Fibroblast of skin of back (primary cell): ENCODE data around the gene DNAH7.

Experiments used
- DNase-seq: peaks from one replicate; pipeline ENCODE4 v3.0.0-alpha.2; 2013

The DNAH7 gene

DNA sequence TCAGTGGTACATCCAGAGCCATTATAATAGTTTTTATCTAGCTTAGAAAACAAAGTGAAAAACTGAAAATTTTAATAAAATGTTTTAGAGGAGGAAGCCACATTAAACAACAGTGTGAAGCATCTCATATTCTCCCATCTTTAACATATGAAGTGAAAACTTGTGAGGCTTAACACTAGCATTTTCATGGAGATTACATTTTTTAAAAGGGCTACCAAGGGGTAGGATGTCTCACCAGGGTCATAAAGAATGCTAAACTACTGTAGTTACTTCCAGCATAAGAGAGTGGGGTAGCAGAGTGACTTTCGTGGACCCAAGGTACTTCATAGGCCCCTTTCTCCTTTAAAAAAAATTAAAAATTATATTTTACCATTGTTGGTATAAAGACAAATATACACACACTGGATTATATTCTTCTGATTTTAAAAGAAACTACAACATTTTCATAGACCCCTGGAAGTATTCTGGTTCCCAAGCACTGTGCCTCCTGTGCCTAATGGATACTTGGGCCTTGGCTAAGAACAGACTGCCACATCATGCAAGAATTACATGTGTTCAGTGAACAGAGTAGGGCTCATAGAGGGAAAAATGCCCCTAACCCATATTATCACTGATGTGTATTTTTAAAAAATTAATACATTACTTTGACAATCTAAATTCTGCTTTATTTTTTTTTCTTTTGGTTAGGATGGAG lies 263.2 kb downstream of the DNAH7 start:
- DNase-seq = no peak

GRCh38 chr2:195795879-195796278 lies 272.8 kb downstream of the DNAH7 start:
- DNase-seq = no peak

DNA sequence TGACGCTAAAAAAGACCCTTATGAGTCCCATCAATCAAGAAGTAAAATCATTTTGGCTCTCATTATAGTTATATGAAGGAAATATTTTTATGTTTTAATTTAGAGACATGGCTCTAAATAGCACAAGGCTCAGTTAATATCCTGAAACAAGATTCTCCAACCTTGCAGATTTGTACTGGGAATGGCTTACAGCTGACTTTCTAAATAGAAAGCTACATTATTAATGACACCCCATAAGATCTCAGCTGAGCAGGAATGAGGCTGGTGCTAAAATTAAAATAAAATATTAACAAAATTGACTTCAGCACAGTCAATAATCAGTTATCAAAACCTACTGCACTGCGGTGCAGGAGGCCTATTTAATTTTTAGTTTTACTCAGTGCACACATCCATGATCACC lies 274.8 kb downstream of the DNAH7 start:
- DNase-seq = no peak

DNA sequence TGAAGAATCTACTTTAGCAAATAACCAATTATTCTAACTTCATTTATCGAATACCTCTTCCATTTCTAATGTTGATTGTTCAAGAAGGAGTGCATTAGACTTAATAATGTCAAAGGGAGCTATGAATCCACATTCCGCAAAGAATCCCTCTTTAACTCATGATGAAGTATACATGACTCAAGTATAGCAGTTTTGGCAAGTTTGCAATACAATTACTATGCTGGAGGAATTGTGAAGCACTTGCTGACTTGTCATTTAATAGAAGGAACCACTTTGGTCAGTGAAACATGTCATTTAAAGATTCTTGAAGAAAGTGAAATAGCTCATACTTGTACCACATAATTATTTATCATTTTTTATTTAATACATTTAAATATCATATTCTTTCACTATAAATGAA lies 286.5 kb downstream of the DNAH7 start:
- DNase-seq = peak; percentile 5

- DNase-seq = peak; percentile 30
Measured at GRCh38 chr2:195779491-195779890, 289.1 kb downstream of the DNAH7 start.

DNA sequence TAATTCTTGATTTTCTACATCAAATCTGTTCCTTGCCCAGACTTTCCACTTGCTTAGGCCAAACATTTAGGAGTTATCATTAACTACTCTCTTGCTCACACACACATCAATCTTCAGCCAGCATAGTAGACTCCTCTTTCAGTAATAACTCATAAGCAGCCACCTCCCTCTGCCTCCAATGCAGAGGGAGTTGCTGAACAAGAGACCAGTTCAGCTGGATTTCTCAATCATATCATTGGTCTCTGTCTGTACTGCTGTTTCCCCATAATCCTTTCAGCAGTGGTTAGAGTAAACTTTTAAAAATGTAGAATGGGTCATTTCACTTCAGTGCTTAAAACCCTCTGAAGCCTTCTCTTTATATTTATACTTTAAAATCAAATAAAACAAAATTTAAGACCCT lies 298.7 kb downstream of the DNAH7 start:
- no peak for DNase-seq

- peak; percentile 53 for DNase-seq
Measured at GRCh38 chr2:195768431-195768830, 300.2 kb downstream of the DNAH7 start.

DNA sequence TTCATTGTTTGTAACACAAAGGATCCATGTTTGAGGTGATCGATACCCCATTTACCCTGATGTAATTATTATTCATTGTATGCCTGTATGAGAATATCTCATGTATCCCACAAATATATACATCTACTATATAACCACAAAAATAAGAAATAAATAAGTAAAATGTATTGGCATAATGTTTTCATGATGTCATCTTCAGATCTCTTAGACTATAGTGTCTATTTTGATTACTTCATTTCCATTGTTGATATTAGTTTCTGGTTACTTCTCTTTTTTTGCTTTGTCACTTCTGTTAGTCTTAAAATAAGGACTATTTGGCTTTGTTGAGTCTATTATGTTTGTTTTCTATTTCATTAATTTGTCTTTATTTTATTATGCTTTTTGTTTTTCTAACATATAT lies 301.9 kb downstream of the DNAH7 start:
- no peak for DNase-seq

- peak; percentile 15 for DNase-seq
Measured at GRCh38 chr2:195763866-195764265, 304.8 kb downstream of the DNAH7 start.

DNA sequence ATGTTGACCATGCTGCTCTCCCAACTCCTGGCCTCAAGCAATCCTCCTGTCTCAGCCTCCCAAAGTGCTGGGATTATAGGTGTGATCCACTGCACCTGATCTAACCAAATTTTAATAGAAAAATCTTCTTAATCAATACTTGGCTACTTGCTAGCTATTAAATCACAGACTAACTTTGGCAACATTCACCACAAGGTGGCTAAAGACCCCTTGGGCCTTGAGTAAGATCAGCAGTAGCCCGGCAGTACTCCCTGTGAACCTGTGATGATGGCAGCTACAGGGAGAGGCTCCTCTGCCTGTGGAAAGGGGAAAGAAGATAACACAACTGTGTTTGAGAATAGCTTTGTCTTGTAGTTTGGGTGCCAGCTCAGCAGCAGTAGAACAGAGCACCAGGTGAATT lies 308.8 kb downstream of the DNAH7 start:
- DNase-seq = no peak

- no peak for DNase-seq
Measured at GRCh38 chr2:195758846-195759245, 309.8 kb downstream of the DNAH7 start.

DNA sequence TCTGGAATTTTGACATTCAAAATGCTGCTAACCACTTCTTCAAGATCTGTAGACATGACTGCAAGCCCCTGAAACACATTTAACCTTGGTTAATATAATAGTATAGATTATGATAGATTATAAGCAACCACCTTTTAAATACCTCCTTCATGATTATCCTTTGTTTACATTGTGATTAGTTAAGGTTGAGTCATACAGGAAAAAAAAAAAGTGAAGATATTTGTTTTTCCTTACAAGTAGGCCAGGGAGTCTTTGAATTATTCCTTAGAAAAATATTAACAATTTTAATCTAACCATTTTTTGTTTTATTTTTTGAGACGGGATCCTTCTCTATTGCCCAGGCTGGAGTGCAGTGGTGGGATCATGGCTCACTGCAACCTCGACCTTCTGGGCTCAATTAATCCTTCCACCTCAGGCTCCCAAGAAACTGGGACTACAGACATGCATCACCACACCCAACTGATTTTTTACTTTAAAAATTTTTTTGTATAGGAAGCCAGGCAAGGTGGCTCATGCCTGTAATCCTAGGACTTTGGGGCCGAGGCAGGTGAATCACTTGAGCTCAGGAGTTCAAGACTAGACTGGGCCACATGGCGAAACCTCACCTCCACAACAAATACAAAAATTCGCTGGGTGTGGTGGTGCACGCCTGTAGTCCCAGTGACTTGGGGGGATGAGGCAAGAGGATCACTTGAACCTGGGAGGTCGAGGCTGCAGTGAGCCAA lies 312.3 kb downstream of the DNAH7 start:
- peak; percentile 21 for DNase-seq

DNA sequence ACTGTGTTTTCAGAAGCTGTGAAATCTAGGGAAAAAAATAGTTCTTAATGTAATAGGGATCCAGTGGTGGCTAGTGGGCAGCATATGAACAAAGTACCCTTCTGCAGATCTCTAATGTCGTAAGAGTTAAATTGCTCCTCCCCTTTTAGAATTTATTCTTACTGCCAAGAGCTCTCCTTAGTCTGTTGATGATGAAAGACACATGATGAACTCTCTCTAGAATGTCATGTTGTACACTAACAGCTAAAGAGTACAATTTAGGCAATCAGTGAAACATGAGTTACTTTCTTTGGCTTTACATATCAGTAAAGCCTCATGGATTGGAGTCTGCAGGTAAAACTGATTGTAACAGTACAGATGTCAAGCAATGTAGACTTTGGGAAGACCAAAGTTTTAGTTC lies 327.4 kb downstream of the DNAH7 start:
- no peak for DNase-seq

DNA sequence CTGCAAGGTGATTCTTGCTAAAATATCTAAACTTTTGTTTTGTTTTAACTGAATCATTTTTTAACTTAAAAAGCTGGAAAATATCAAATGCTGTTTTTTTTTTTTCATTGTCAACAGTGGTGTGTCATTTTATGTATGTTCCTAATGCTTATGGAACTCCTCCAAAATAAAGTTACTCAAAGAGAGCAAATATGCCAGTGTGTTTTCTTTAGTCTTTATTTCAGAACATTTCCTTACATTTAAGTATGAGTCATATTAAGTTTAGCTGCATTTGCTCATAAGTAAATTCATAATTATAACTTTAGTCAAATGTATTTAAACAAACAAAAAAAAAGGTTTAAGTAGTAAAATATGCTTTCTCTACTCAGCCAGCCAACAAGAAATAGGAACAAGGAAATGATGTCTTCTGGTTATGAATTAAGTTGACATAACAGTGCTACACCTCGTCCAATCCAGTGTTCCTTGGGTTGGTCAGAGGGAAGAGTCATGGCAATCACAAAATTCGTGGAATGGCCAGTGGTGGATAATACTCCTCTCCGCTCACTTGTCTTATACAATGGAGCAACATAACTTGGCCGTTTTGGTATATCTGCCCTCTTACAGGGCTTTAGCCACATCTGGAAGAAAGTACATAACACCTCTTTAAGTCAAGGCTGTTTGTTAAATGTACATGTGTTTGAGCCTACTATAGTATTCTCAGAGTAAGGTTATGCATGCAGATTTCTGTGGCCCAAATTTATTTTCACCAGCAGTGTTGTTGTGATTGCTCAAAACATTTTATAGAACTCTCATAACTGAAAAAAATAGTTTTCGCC lies 330.9 kb downstream of the DNAH7 start:
- peak; percentile 91 for DNase-seq

DNA sequence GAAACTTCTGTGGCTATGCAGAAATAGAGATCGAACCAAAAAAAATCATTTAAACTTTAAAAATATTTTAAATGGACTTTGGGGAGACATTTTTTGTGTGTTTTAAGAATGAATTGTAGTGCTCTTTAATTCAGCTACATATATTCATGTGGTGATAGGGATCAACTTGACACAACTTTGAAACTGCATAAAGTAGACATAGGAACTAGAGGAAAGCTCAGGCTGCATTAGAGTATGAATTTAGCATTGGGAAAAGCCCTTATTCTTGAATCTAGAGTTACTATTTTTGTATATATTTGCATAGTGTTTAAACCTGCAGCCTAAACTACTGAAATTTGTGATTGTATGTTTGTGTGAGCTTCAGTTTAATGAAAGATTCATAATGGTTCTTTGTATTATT lies 333.3 kb downstream of the DNAH7 start:
- no peak for DNase-seq

DNA sequence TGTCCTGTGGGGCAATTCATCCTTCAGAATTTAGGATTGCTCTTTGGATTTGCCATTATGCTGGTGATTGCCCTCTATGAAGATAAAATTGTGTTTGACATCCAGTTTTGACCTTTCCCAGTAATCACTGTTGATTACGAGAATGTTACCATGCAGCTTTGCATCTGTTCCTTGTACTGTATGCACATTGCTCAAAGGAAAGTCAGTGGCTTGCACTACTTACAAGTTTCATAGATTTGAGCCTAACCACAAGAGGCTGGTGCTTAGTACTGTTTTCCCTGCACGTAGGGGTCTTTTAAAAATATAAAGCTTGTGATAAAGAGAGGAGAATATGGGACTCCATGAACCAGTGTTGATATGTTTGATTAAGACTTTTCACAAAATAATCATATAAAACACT lies 333.7 kb downstream of the DNAH7 start:
- no peak for DNase-seq

- DNase-seq = peak; percentile 47
Measured at GRCh38 chr2:195734395-195734794, 334.2 kb downstream of the DNAH7 start.

DNA sequence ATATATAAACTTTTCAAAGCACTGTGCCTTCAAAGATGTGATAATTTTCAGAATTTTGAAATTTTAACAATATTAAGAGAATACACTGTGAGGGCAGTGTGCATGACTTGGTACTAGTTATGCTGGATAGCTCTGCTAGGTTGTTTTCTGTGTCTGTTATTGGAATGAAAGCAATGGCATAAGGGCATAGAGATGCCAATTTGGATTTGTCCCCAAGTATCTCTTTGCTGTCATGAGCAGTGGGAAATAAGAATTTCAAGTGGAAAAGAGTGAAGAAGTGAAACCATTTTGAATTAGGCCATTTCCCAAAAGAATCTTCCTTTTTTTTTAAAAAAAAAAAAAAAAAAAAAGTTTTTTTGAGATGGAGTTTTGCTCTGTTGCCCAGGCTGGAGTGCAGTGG lies 334.8 kb downstream of the DNAH7 start:
- DNase-seq = no peak

- DNase-seq = no peak
Measured at GRCh38 chr2:195732574-195732973, 336.1 kb downstream of the DNAH7 start.

DNA sequence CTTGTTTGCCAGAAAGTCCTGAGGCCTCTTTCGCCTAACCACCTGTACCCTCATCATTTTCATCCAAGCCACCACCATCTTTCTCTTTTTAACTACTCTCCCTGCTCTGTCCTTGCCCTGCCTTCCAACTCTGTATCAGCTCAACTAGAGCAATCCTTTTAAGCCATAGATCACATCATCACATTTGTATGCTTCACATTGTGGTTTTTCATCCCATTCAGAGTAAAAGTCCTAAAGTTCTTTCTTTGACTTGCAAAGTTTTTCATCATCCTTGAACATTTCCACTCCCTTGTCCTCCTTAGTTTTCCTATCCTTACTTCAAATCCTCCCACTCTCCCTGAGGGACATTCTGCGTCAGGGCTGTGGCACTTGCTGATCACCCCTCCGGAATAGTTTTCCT lies 337.7 kb downstream of the DNAH7 start:
- DNase-seq = peak; percentile 12

- no peak for DNase-seq
Measured at GRCh38 chr2:195727106-195727505, 341.5 kb downstream of the DNAH7 start.

DNA sequence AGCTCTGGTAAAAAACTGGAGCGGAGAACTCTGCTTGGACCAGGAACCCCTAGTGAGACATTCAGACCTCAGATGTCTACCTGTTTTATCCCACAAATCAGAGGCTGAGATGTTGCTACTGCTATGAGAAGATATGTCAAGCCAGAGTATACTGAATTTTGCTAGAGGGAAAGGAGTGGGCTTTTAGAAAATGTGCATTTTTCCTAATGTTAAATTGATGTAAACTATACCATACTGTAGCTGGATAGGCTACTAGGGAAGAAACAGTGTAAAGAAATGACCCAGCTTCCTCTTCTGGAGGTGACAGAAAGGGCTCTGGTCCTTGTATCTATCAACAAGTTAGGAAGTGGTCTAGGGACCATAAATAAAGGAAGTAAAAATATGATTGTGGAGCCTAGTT lies 346.6 kb downstream of the DNAH7 start:
- DNase-seq = no peak

DNA sequence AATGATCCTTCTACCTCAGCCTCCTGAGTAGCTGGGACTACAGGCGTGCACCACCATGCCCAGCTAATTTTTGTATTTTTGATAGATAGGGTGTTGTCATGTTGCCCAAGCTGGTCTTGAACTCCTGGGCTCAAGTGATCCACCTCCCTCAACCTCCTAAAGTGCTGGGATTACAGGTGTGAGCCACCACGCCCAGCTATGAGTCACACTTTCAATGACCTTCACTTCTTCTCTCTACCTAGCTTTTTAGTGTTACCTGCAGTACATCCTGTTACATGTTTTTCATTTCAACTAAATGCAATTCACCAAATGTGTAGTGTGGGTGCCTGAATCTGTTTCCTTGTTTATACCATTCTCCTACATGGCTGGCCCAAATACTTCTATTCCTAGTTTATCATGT lies 347.6 kb downstream of the DNAH7 start:
- DNase-seq = no peak

DNA sequence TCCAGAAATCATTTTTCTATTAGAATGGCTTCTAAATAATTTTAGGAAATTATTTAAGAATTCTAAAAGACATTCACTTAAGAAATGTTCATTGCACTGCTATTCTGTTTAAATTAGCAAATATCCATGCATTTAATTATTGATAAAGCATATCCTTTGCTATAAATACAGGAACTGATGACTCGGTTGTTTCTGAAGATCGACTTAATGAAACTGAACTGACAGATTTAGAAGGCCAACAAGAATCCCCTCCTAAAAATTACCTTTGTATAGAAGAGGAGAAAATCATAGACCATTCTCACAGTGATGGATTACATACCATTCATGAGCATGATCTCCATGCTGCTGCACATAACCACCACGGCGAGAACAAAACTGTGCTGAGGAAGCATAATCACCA lies 352.2 kb downstream of the DNAH7 start:
- no peak for DNase-seq
